ENCODE measurements around the gene PLPP4. TPM values are rescaled to one million over a fixed set of nuclear protein-coding genes. Genes with fewer than 3 reads are reported as not detected.

PLPP4 gene
- total RNA-seq, 1 experiment from 2014 or later = 10.7 TPM

DNA sequence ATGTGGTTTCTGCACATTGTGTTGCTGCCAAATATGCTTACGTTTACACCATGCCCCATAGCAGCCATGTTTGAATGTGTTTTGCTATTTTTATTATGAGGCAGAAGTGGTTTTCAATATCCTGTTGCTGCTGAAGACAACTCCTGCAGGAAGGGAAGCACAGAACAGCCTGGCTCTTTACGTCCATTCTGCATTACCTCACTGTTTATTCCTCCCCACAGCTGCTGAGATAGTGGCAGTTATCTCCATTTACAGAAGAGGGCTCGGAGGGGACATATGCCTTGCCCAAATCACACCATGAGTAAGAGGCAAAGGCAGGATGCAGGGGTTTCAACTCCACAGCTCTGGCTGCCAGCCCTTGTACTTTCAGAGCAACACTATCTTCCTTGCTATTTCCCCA is 35.3 kb downstream of the PLPP4 start:
- no peaks in the 10 kb centered on the region for H3K36me3 ChIP-seq (ENCODE audit: low read depth, low read length)
- DNase-seq (no peak), ATAC-seq (no peak)
- no peaks in the 10 kb centered on the region for H3K9me2 ChIP-seq (replicated peaks; ENCODE audit: low read length)
- H3K9me3 ChIP-seq (ENCODE audit: low read length) = no peaks in the 10 kb centered on the region
- no peak overlapping the region for H3K27ac ChIP-seq (ENCODE audit: low read length)
- H3K79me2 ChIP-seq (ENCODE audit: low read length) = no peaks in the 10 kb centered on the region
- no peak overlapping the region for H3K4me3 ChIP-seq (ENCODE audit: low read length)
- no TSS peak for BruUV-seq (replicated peaks)
- H3K4me2 ChIP-seq (ENCODE audit: low read length) = no peak overlapping the region
- no peaks in the 10 kb centered on the region for H3F3A ChIP-seq (ENCODE audit: low read length, unreplicated experiment)
- H4K20me1 ChIP-seq (ENCODE audit: low read length) = no peaks in the 10 kb centered on the region
- TF ChIP-seq EZH2phosphoT487 (IDR thresholded peaks at IDR 0.05; ENCODE audit: borderline replicate concordance, low read length) (no peak), EZH2 (IDR thresholded peaks at IDR 0.05; ENCODE audit: low read length, unreplicated experiment) (no peak)
- TF ChIP-seq, protein P1, sequence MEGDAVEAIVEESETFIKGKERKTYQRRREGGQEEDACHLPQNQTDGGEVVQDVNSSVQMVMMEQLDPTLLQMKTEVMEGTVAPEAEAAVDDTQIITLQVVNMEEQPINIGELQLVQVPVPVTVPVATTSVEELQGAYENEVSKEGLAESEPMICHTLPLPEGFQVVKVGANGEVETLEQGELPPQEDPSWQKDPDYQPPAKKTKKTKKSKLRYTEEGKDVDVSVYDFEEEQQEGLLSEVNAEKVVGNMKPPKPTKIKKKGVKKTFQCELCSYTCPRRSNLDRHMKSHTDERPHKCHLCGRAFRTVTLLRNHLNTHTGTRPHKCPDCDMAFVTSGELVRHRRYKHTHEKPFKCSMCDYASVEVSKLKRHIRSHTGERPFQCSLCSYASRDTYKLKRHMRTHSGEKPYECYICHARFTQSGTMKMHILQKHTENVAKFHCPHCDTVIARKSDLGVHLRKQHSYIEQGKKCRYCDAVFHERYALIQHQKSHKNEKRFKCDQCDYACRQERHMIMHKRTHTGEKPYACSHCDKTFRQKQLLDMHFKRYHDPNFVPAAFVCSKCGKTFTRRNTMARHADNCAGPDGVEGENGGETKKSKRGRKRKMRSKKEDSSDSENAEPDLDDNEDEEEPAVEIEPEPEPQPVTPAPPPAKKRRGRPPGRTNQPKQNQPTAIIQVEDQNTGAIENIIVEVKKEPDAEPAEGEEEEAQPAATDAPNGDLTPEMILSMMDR (conservative IDR thresholded peaks at IDR 0.05; ENCODE audit: low read depth, low read length) = no peak
- H3K27me3 ChIP-seq (ENCODE audit: low read length) = no peaks in the 10 kb centered on the region
- H3K9ac ChIP-seq (ENCODE audit: low read length) = no peak overlapping the region
- no peak overlapping the region for H2AFZ ChIP-seq (ENCODE audit: low read length)
- ChIA-PET POLR2A (ENCODE audit: unreplicated experiment) (no interaction called here), CTCF (no interaction called here)
- H3K4me1 ChIP-seq (ENCODE audit: insufficient read depth, low read length) = no peaks in the 10 kb centered on the region
- intact Hi-C loops (cut with micrococcal nuclease) = no loop called here

DNA sequence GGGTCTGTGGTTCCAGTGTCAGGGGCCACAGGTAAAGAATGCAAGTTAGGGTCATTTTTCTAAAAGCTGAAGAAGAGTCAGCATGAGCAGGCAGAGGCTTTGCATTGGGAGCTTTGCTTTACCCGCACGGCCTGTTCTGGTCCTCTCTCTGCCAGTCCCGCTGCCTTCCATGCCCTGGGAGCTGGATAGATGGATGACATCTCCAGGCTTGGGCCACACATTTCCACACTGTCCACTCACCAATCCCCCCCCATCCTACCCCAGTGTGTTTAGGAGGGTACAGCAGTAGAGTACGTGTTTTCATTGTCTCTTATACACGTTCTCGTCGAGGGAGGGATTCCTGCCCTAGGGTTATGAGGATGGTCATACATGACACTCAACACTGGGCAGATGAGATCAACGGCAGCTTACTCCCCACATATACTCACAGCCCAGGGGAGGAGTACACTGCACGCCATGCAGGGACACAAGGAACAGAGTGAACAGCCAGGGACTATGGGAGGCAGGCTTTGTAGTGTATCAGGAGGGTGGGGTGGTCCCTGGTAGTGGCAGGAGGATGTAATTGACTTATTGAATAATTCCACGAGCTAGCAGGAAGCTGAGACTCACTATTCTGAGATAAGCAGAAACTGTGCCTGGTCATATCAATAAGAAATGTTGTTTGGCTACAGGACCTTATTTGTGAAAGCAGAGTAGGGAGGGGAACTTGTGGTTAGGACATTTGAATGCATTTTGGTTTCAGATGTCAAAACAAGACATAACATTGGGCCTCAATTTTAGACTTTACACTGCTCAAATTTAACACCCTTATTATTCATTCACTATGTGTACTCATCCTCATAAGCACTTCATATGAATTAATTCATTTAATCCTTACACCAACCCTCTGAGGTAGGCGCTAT is 36.6 kb downstream of the PLPP4 start:
- no peaks in the 10 kb centered on the region for H3K9me2 ChIP-seq (replicated peaks; ENCODE audit: low read length)
- intact Hi-C loops (cut with micrococcal nuclease) = no loop called here
- H3K9me3 ChIP-seq (ENCODE audit: low read length) = no peaks in the 10 kb centered on the region
- H3K9ac ChIP-seq (ENCODE audit: low read length) = no peak overlapping the region
- H4K20me1 ChIP-seq (ENCODE audit: low read length) = no peaks in the 10 kb centered on the region
- H3K4me2 ChIP-seq (ENCODE audit: low read length) = no peak overlapping the region
- ChIA-PET POLR2A (ENCODE audit: unreplicated experiment) (no interaction called here), CTCF (no interaction called here)
- no peak overlapping the region for H3K4me3 ChIP-seq (ENCODE audit: low read length)
- no peaks in the 10 kb centered on the region for H3K79me2 ChIP-seq (ENCODE audit: low read length)
- DNase-seq (no peak), ATAC-seq (no peak)
- BruUV-seq (replicated peaks) = no TSS peak
- TF ChIP-seq EZH2 (IDR thresholded peaks at IDR 0.05; ENCODE audit: low read length, unreplicated experiment) = no peak
- TF ChIP-seq, protein P1 (conservative IDR thresholded peaks at IDR 0.05; ENCODE audit: low read depth, low read length) = no peak
- no peak for TF ChIP-seq EZH2phosphoT487 (IDR thresholded peaks at IDR 0.05; ENCODE audit: borderline replicate concordance, low read length)
- no peak overlapping the region for H3K27ac ChIP-seq (ENCODE audit: low read length)
- no peaks in the 10 kb centered on the region for H3F3A ChIP-seq (ENCODE audit: low read length, unreplicated experiment)
- H3K4me1 ChIP-seq (ENCODE audit: insufficient read depth, low read length) = no peaks in the 10 kb centered on the region
- no peaks in the 10 kb centered on the region for H3K36me3 ChIP-seq (ENCODE audit: low read depth, low read length)
- no peaks in the 10 kb centered on the region for H3K27me3 ChIP-seq (ENCODE audit: low read length)
- H2AFZ ChIP-seq (ENCODE audit: low read length) = no peak overlapping the region

DNA sequence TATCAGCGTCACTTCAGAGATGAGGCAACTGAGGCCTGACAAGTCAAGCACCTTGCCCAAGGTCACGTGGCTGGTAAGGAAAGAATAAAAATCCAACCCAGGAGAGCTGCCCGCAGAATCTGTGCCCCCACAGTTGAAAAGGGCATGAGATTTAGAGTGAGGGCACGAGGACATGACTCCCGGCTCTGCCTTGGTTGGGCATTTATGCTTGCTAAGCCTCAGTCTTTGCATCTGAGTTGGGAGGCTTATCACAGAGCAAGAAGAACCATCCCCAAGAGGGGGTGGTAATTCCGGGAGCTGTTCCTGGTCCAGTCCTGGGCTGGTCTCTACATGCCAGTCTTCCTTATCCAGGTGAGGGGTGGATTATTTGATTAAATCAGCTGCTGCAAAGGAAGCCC is 37.3 kb downstream of the PLPP4 start:
- DNase-seq (no peak), ATAC-seq (no peak)
- no peaks in the 10 kb centered on the region for H3K79me2 ChIP-seq (ENCODE audit: low read length)
- no peaks in the 10 kb centered on the region for H4K20me1 ChIP-seq (ENCODE audit: low read length)
- no peak overlapping the region for H3K4me3 ChIP-seq (ENCODE audit: low read length)
- no peaks in the 10 kb centered on the region for H3K9me3 ChIP-seq (ENCODE audit: low read length)
- TF ChIP-seq EZH2phosphoT487 (IDR thresholded peaks at IDR 0.05; ENCODE audit: borderline replicate concordance, low read length) (no peak), EZH2 (IDR thresholded peaks at IDR 0.05; ENCODE audit: low read length, unreplicated experiment) (no peak)
- TF ChIP-seq, protein P1 (conservative IDR thresholded peaks at IDR 0.05; ENCODE audit: low read depth, low read length) = no peak
- no peaks in the 10 kb centered on the region for H3K36me3 ChIP-seq (ENCODE audit: low read depth, low read length)
- intact Hi-C loops (cut with micrococcal nuclease) = no loop called here
- H3K9ac ChIP-seq (ENCODE audit: low read length) = no peak overlapping the region
- no peak overlapping the region for H2AFZ ChIP-seq (ENCODE audit: low read length)
- no peak overlapping the region for H3K27ac ChIP-seq (ENCODE audit: low read length)
- no peaks in the 10 kb centered on the region for H3K9me2 ChIP-seq (replicated peaks; ENCODE audit: low read length)
- H3K27me3 ChIP-seq (ENCODE audit: low read length) = no peaks in the 10 kb centered on the region
- H3K4me2 ChIP-seq (ENCODE audit: low read length) = no peak overlapping the region
- H3K4me1 ChIP-seq (ENCODE audit: insufficient read depth, low read length) = no peaks in the 10 kb centered on the region
- BruUV-seq (replicated peaks) = no TSS peak
- ChIA-PET POLR2A (ENCODE audit: unreplicated experiment) (no interaction called here), CTCF (no interaction called here)
- no peaks in the 10 kb centered on the region for H3F3A ChIP-seq (ENCODE audit: low read length, unreplicated experiment)

Data from PC-3 (cell line).